ENCODE measurements around the gene KY. TPM values are rescaled to one million over a fixed set of nuclear protein-coding genes. Genes with fewer than 3 reads are reported as not detected.

KY gene
- total RNA-seq, 1 experiment from 2014 or later = not detected

- POLR2A ChIA-PET = no interaction called here
- Histone ChIP-seq H3K4me1 (ENCODE audit: control insufficient read depth, insufficient read depth, low read length) (no peaks in the 10 kb centered on the region), H3K4me3 (ENCODE audit: low read depth in 2 of 2, low read length in 2 of 2) (no peak overlapping the region), H3K27ac (ENCODE audit: low read length) (no peak overlapping the region), H3K36me3 (ENCODE audit: control insufficient read depth, insufficient read depth, low read length) (no peaks in the 10 kb centered on the region), H3K9me3 (ENCODE audit: control insufficient read depth, insufficient read depth, low read depth, low read length) (no peaks in the 10 kb centered on the region), H3K27me3 (ENCODE audit: control insufficient read depth, insufficient read depth, low read length) (peaks cover 9% of the 10 kb centered on the region; the same call in 1 of the 2 replicates)
- no peak for TF ChIP-seq POLR2AphosphoS5 (IDR thresholded peaks at IDR 0.05; ENCODE audit: low read depth, low read length)
- TF ChIP-seq TCF7L2 (IDR thresholded peaks at IDR 0.05; ENCODE audit: low read depth, low read length) = no peak
- no peak for TF ChIP-seq SIN3A (IDR thresholded peaks at IDR 0.05; ENCODE audit: borderline replicate concordance, insufficient read depth, low read depth, low read length)
- no peak for TF ChIP-seq REST (IDR thresholded peaks at IDR 0.05; ENCODE audit: insufficient read depth in 1 of 2, low read depth in 2 of 2, low read length in 1 of 2)
- no peak for TF ChIP-seq CTCF (IDR thresholded peaks at IDR 0.05)
- no TSS peak for BruUV-seq (replicated peaks)
- in situ Hi-C loops (cut with HindIII; ENCODE audit: low pct_unique_long_range_greater_than_20kb, low sequenced_read_pairs) (no loop called here), intact Hi-C loops (cut with micrococcal nuclease; ENCODE audit: unreplicated experiment) (no loop called here)
- ATAC-seq (no peak), DNase-seq (ENCODE audit: low read depth, low spot score) (no peak)
- CTCF ChIA-PET = interaction anchor here (0.6 kb wide), 1 partner anchor 1298 kb away, joined by 3 read pairs; no protein-coding TSS in a partner anchor
Measured at GRCh38 chr3:134667956-134668355, 17.1 kb upstream of the KY start.

- Histone ChIP-seq H3K27me3 (ENCODE audit: control insufficient read depth, insufficient read depth, low read length) (peaks cover 9% of the 10 kb centered on the region; the same call in 1 of the 2 replicates), H3K9me3 (ENCODE audit: control insufficient read depth, insufficient read depth, low read depth, low read length) (no peaks in the 10 kb centered on the region), H3K4me1 (ENCODE audit: control insufficient read depth, insufficient read depth, low read length) (no peaks in the 10 kb centered on the region), H3K27ac (ENCODE audit: low read length) (no peak overlapping the region), H3K4me3 (ENCODE audit: low read depth in 2 of 2, low read length in 2 of 2) (no peak overlapping the region), H3K36me3 (ENCODE audit: control insufficient read depth, insufficient read depth, low read length) (no peaks in the 10 kb centered on the region)
- no TSS peak for BruUV-seq (replicated peaks)
- DNase-seq (ENCODE audit: low read depth, low spot score) = no peak
- POLR2A ChIA-PET = no interaction called here
- CTCF ChIA-PET = no interaction called here
- in situ Hi-C loops (cut with HindIII; ENCODE audit: low pct_unique_long_range_greater_than_20kb, low sequenced_read_pairs) = no loop called here
- intact Hi-C loops (cut with micrococcal nuclease; ENCODE audit: unreplicated experiment) = no loop called here
- no peak for ATAC-seq
- no peak for TF ChIP-seq SIN3A (IDR thresholded peaks at IDR 0.05; ENCODE audit: borderline replicate concordance, insufficient read depth, low read depth, low read length)
- TF ChIP-seq POLR2AphosphoS5 (IDR thresholded peaks at IDR 0.05; ENCODE audit: low read depth, low read length) = no peak
- no peak for TF ChIP-seq REST (IDR thresholded peaks at IDR 0.05; ENCODE audit: insufficient read depth in 1 of 2, low read depth in 2 of 2, low read length in 1 of 2)
- no peak for TF ChIP-seq CTCF (IDR thresholded peaks at IDR 0.05)
- no peak for TF ChIP-seq TCF7L2 (IDR thresholded peaks at IDR 0.05; ENCODE audit: low read depth, low read length)
Measured at GRCh38 chr3:134667406-134667805, 16.6 kb upstream of the KY start.

All from Panc1 (cell line).